Panc1 (cell line): ENCODE data around the gene TADA3. TPM values are rescaled to one million over a fixed set of nuclear protein-coding genes. Genes with fewer than 3 reads are reported as not detected.

Source experiments
- ATAC-seq: fragments of 200-7000 bp; cut with Tn5 transposase; 2 replicates; pipeline ENCODE4 v1.9.1; 2020; ENCODE audit warnings: mild to moderate bottlenecking, moderate library complexity
- BruUV-seq: library from RNA; stranded (reverse); fragments of 400-500 nt; replicated peaks from 2 replicates; lab custom pipeline; 2021; lab: Mats Ljungman, UMichigan
- CTCF ChIA-PET: fragments of 300-600 bp; sonication (Branson Sonifier 250); formaldehyde crosslinking; loops from one replicate; lab custom pipeline; 2022; ENCODE audit warnings: antibody characterized with exemption; lab: Charles Lee
- POLR2A ChIA-PET: fragments of 300-600 bp; sonication (Branson Sonifier 250); formaldehyde crosslinking; loops from one replicate; lab custom pipeline; 2022; ENCODE audit warnings: antibody characterized with exemption; lab: Charles Lee
- DNase-seq: peaks from one replicate; pipeline ENCODE4 v3.0.0-alpha.2; 2010; ENCODE audit warnings: low read depth, low spot score
- H3K27ac ChIP-seq: 2 replicates; pipeline ENCODE4 v1.5.1; 2011; ENCODE audit warnings: mild to moderate bottlenecking, low read length, inconsistent platforms
- H3K27me3 ChIP-seq: fragments of 200-500 bp; sonication (Bioruptor generic); 2 replicates; pipeline ENCODE4 v1.6.0; 2014; ENCODE audit warnings: low read length, inconsistent platforms; ENCODE audit not compliant: control insufficient read depth, insufficient read depth
- H3K36me3 ChIP-seq: fragments of 200-500 bp; sonication (Bioruptor generic); 2 replicates; pipeline ENCODE4 v1.5.1; 2014; ENCODE audit warnings: inconsistent platforms, mild to moderate bottlenecking, low read length, moderate library complexity; ENCODE audit not compliant: control insufficient read depth, insufficient read depth
- H3K4me1 ChIP-seq: 2 replicates; pipeline ENCODE4 v1.5.1; 2011; ENCODE audit warnings: inconsistent platforms, mild to moderate bottlenecking, low read length, moderate library complexity; ENCODE audit not compliant: control insufficient read depth, insufficient read depth
- H3K4me3 ChIP-seq, 2 experiments: 2 replicates each; pipeline ENCODE4 v1.5.1; 2011 to 2012; ENCODE audit warnings: low read depth in 2 of 2, low read length in 2 of 2, mild to moderate bottlenecking in 2 of 2, inconsistent platforms in 1 of 2, moderate library complexity in 1 of 2
- H3K9me3 ChIP-seq: fragments of 200-500 bp; sonication (Bioruptor generic); 2 replicates; pipeline ENCODE4 v1.5.1; 2014; ENCODE audit warnings: low read depth, mild to moderate bottlenecking, inconsistent platforms, low read length, moderate library complexity; ENCODE audit not compliant: control insufficient read depth, insufficient read depth
- POLR2AphosphoS5 ChIP-seq: IDR thresholded peaks from 2 replicates; pipeline ENCODE4 v1.6.1; 2012; ENCODE audit warnings: mild to moderate bottlenecking, low read depth, low read length, moderate library complexity
- SIN3A ChIP-seq: IDR thresholded peaks from 2 replicates; pipeline ENCODE4 v1.6.1; 2012; ENCODE audit warnings: low read depth, mild to moderate bottlenecking, low read length, moderate library complexity, borderline replicate concordance; ENCODE audit not compliant: insufficient read depth
- TCF7L2 ChIP-seq: IDR thresholded peaks from 2 replicates; pipeline ENCODE4 v1.6.1; 2011; ENCODE audit warnings: mild to moderate bottlenecking, low read depth, low read length, inconsistent platforms
- in situ Hi-C: cut with HindIII; loops from 2 replicates; pipeline ENCODE4 v1.10.0; 2016; ENCODE audit warnings: low sequenced_read_pairs, low pct_unique_long_range_greater_than_20kb
- intact Hi-C: fragments of 100-400 bp; cut with micrococcal nuclease; formaldehyde crosslinking; loops from one replicate; pipeline ENCODE4 v1.10.0; 2022; ENCODE audit not compliant: unreplicated experiment
- total RNA-seq: library from RNA; stranded (reverse); gene quantifications from one replicate; pipeline ENCODE4 v1.2.1, GENCODE V29; 2021; ENCODE audit not compliant: unreplicated experiment
- TF ChIP-seq, protein P1 (sequence below), 2 experiments: IDR thresholded peaks; 2 replicates each; pipeline ENCODE4 v1.6.1; 2011 to 2012; ENCODE audit warnings: low read depth in 2 of 2, control low read depth in 1 of 2, low read length in 1 of 2, mild to moderate bottlenecking in 1 of 2, moderate library complexity in 1 of 2; ENCODE audit not compliant: insufficient read depth in 1 of 2
- TF ChIP-seq, protein P2 (sequence below): fragments of 450-650 bp; IDR thresholded peaks from 2 replicates; pipeline ENCODE4 v1.5.1; 2017; ENCODE audit warnings: mild to moderate bottlenecking

TADA3 gene
- total RNA-seq, 1 experiment from 2014 or later = 61.3 TPM

DNA sequence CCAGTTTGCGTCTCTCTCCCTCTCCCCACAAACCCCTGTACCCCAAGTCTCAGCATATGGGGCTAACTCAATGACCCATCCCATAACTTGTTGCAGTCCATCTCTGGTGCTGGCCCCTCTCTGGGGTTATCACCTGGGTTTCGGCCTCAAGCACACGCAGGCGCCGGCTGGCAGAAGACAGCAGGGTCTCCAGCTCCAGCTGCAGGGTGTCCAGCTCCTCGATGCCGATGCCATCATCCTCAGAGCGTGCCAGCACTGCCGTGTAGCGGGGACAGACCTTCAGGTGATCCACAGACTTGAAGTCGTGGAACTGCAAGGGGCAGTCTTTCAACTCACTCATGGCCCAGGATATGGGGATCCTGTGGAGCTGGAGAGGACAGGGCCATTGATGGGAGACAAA, 1.1 kb downstream of the TADA3 start:
- ATAC-seq (no peak), DNase-seq (no peak)
- H3K27ac ChIP-seq = peak overlapping the region; percentile 98; the same call in 1 of the 2 replicates
- in situ Hi-C loops = no loop called here
- TF ChIP-seq, protein P1, sequence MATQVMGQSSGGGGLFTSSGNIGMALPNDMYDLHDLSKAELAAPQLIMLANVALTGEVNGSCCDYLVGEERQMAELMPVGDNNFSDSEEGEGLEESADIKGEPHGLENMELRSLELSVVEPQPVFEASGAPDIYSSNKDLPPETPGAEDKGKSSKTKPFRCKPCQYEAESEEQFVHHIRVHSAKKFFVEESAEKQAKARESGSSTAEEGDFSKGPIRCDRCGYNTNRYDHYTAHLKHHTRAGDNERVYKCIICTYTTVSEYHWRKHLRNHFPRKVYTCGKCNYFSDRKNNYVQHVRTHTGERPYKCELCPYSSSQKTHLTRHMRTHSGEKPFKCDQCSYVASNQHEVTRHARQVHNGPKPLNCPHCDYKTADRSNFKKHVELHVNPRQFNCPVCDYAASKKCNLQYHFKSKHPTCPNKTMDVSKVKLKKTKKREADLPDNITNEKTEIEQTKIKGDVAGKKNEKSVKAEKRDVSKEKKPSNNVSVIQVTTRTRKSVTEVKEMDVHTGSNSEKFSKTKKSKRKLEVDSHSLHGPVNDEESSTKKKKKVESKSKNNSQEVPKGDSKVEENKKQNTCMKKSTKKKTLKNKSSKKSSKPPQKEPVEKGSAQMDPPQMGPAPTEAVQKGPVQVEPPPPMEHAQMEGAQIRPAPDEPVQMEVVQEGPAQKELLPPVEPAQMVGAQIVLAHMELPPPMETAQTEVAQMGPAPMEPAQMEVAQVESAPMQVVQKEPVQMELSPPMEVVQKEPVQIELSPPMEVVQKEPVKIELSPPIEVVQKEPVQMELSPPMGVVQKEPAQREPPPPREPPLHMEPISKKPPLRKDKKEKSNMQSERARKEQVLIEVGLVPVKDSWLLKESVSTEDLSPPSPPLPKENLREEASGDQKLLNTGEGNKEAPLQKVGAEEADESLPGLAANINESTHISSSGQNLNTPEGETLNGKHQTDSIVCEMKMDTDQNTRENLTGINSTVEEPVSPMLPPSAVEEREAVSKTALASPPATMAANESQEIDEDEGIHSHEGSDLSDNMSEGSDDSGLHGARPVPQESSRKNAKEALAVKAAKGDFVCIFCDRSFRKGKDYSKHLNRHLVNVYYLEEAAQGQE (IDR thresholded peaks at IDR 0.05; ENCODE audit: insufficient read depth in 1 of 2, low read depth in 2 of 2, low read length in 1 of 2) = no peak
- TF ChIP-seq, protein P2, sequence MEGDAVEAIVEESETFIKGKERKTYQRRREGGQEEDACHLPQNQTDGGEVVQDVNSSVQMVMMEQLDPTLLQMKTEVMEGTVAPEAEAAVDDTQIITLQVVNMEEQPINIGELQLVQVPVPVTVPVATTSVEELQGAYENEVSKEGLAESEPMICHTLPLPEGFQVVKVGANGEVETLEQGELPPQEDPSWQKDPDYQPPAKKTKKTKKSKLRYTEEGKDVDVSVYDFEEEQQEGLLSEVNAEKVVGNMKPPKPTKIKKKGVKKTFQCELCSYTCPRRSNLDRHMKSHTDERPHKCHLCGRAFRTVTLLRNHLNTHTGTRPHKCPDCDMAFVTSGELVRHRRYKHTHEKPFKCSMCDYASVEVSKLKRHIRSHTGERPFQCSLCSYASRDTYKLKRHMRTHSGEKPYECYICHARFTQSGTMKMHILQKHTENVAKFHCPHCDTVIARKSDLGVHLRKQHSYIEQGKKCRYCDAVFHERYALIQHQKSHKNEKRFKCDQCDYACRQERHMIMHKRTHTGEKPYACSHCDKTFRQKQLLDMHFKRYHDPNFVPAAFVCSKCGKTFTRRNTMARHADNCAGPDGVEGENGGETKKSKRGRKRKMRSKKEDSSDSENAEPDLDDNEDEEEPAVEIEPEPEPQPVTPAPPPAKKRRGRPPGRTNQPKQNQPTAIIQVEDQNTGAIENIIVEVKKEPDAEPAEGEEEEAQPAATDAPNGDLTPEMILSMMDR = no peak
- TF ChIP-seq TCF7L2 = no peak
- TF ChIP-seq SIN3A = no peak
- no peak for TF ChIP-seq POLR2AphosphoS5
- H3K9me3 ChIP-seq = no peaks in the 10 kb centered on the region
- ChIA-PET POLR2A (interaction anchor here (0.5 kb wide), 1 partner anchor 18 kb away, joined by 5 read pairs; no protein-coding TSS in a partner anchor), CTCF (no interaction called here)
- H3K36me3 ChIP-seq = peaks cover 3% of the 10 kb centered on the region; the same call in 1 of the 2 replicates
- intact Hi-C loops = no loop called here
- BruUV-seq = no TSS peak
- no peaks in the 10 kb centered on the region for H3K27me3 ChIP-seq
- H3K4me3 ChIP-seq = peak overlapping the region in 1 of 2 experiments; percentile 86; a peak in 1 of 4 replicates
- H3K4me1 ChIP-seq = peaks cover 7% of the 10 kb centered on the region

DNA sequence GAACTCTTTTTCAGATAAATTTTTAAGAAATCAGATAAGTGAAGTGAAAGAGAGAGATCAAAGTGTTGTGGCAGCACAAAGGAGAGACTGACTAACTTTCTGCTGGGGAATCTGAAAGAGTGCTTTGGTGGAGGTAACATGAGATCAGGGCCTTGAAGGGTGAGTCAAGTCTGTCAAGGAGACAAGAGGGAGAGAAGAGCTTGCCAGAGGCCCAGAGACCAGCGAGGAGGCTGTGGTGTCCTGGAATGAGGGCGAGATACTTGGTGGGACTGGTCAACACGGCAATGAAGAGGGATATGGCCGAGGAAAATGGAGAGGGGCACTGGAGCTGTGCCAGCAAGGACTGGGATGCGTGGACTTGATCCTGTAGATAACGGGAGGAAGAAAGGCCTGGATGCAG, 4.6 kb downstream of the TADA3 start:
- H3K27me3 ChIP-seq = no peaks in the 10 kb centered on the region
- no peak overlapping the region for H3K27ac ChIP-seq
- ChIA-PET POLR2A (interaction anchor here (0.7 kb wide), 1 partner anchor 42 kb away, joined by 6 read pairs; no protein-coding TSS in a partner anchor), CTCF (interaction anchor here (0.6 kb wide), 1 partner anchor 145 kb away, joined by 3 read pairs; no protein-coding TSS in a partner anchor)
- no TSS peak for BruUV-seq
- no peak for TF ChIP-seq POLR2AphosphoS5
- TF ChIP-seq SIN3A = no peak
- TF ChIP-seq, protein P1 (IDR thresholded peaks at IDR 0.05; ENCODE audit: insufficient read depth in 1 of 2, low read depth in 2 of 2, low read length in 1 of 2) = no peak
- TF ChIP-seq, protein P2 = no peak
- TF ChIP-seq TCF7L2 = no peak
- H3K4me1 ChIP-seq = peaks cover 7% of the 10 kb centered on the region
- intact Hi-C loops = no loop called here
- no peaks in the 10 kb centered on the region for H3K9me3 ChIP-seq
- H3K36me3 ChIP-seq = no peaks in the 10 kb centered on the region; the same call in 1 of the 2 replicates
- H3K4me3 ChIP-seq = no peak overlapping the region
- ATAC-seq = no peak
- DNase-seq = no peak
- in situ Hi-C loops = no loop called here
